ENCODE measurements around the gene RANBP1.

RANBP1 gene

GRCh38 chr22:20118300-20119020 is 2.6 kb downstream of the RANBP1 start:
- TF ChIP-seq CREB1 (IDR thresholded peaks at IDR 0.05; ENCODE audit: low read depth) (no peak), USF1 (IDR thresholded peaks at IDR 0.05) (no peak), FOXM1 (IDR thresholded peaks at IDR 0.05; ENCODE audit: borderline replicate concordance, low read depth) (no peak), TCF12 (IDR thresholded peaks at IDR 0.05; ENCODE audit: low read depth) (no peak), ZBTB7A (IDR thresholded peaks at IDR 0.05; ENCODE audit: low read depth) (no peak), EP300 (IDR thresholded peaks at IDR 0.05; ENCODE audit: borderline replicate concordance) (no peak), CEBPB (IDR thresholded peaks at IDR 0.05) (no peak), REST (IDR thresholded peaks at IDR 0.05; ENCODE audit: low read depth) (no peak), TAF1 (IDR thresholded peaks at IDR 0.05; ENCODE audit: low read depth) (no peak)

- TF ChIP-seq NFIC (IDR thresholded peaks at IDR 0.05) (no peak), EP300 (IDR thresholded peaks at IDR 0.05; ENCODE audit: borderline replicate concordance) (no peak), ZBTB7A (IDR thresholded peaks at IDR 0.05; ENCODE audit: low read depth) (no peak), TAF1 (IDR thresholded peaks at IDR 0.05; ENCODE audit: low read depth) (no peak), TCF12 (IDR thresholded peaks at IDR 0.05; ENCODE audit: low read depth) (no peak), EGR1 (IDR thresholded peaks at IDR 0.05) (no peak), YY1 (IDR thresholded peaks at IDR 0.05; ENCODE audit: low read depth) (no peak), RAD21 (IDR thresholded peaks at IDR 0.05; ENCODE audit: low read depth) (no peak), TEAD4 (IDR thresholded peaks at IDR 0.05) (no peak), FOXM1 (IDR thresholded peaks at IDR 0.05; ENCODE audit: borderline replicate concordance, low read depth) (no peak), CEBPB (IDR thresholded peaks at IDR 0.05) (no peak), CREB1 (IDR thresholded peaks at IDR 0.05; ENCODE audit: low read depth) (no peak), USF1 (IDR thresholded peaks at IDR 0.05) (no peak), REST (IDR thresholded peaks at IDR 0.05; ENCODE audit: low read depth) (no peak), MAX (IDR thresholded peaks at IDR 0.05) (no peak)
These were observed 6.0 kb downstream of the RANBP1 start for GRCh38 chr22:20121856-20122415.

GRCh38 chr22:20123366-20124082 is 7.6 kb downstream of the RANBP1 start:
- TF ChIP-seq ZBTB7A (IDR thresholded peaks at IDR 0.05; ENCODE audit: low read depth) = no peak
- no peak for TF ChIP-seq EP300 (IDR thresholded peaks at IDR 0.05; ENCODE audit: borderline replicate concordance)

GRCh38 chr22:20124083-20124787 is 8.3 kb downstream of the RANBP1 start:
- TF ChIP-seq EGR1 (IDR thresholded peaks at IDR 0.05) (no peak), YY1 (IDR thresholded peaks at IDR 0.05; ENCODE audit: low read depth) (no peak), ZBTB7A (IDR thresholded peaks at IDR 0.05; ENCODE audit: low read depth) (no peak), RAD21 (IDR thresholded peaks at IDR 0.05; ENCODE audit: low read depth) (no peak), EP300 (IDR thresholded peaks at IDR 0.05; ENCODE audit: borderline replicate concordance) (no peak), CREB1 (IDR thresholded peaks at IDR 0.05; ENCODE audit: low read depth) (no peak), CEBPB (IDR thresholded peaks at IDR 0.05) (no peak), NFIC (IDR thresholded peaks at IDR 0.05) (no peak), REST (IDR thresholded peaks at IDR 0.05; ENCODE audit: low read depth) (no peak)
